Esophagus muscularis mucosa (tissue), 4 donors: ENCODE measurements around the gene KAZN. TPM values are rescaled to one million over a fixed set of nuclear protein-coding genes. Genes with fewer than 3 reads are reported as not detected.
A peak's percentile ranks its signal among the peaks of the same experiment; 100 is the strongest.

ENCODE experiments used
- DNase-seq: peaks from one replicate; pipeline ENCODE4 v3.0.0-alpha.2; 2017; ENCODE audit errors: extremely low spot score
- H3K27ac ChIP-seq, 4 donors: fragments of 200-600 bp; sonication (generic); replicated peaks in 1 of 4; 1 replicate in 3 of 4; 2 replicates in 1 of 4; pipeline ENCODE4 v1.5.1; 2016 to 2019; ENCODE audit warnings: mild to moderate bottlenecking in 1 of 4
- H3K27me3 ChIP-seq, 4 donors: fragments of 200-600 bp; sonication (generic); one replicate each; pipeline versions ENCODE4 v1.5.1 to v1.6.0; 2016 to 2019
- H3K36me3 ChIP-seq, 4 donors: fragments of 200-600 bp; sonication (generic); one replicate each; pipeline ENCODE4 v1.5.1; 2016 to 2019
- H3K4me1 ChIP-seq, 4 donors: fragments of 200-600 bp; sonication (generic); one replicate each; pipeline ENCODE4 v1.5.1; 2016 to 2019
- H3K4me3 ChIP-seq, 4 donors: fragments of 200-600 bp; sonication (generic); 1 replicate in 2 of 4; 2 replicates in 2 of 4; pipeline ENCODE4 v1.5.1; 2016 to 2019; ENCODE audit warnings: mild to moderate bottlenecking in 4 of 4, moderate library complexity in 1 of 4
- H3K9me3 ChIP-seq, 4 donors: fragments of 200-600 bp; sonication (generic); 1 replicate in 3 of 4; 2 replicates in 1 of 4; pipeline ENCODE4 v1.5.1; 2016 to 2019
- CTCF ChIP-seq, 3 experiments: fragments of 200-600 bp in 2 of 3; fragments of 450-650 bp in 1 of 3; sonication (generic) in 2 of 3; IDR thresholded peaks; one replicate each; pipeline ENCODE4 v1.5.1; 2017 to 2019; ENCODE audit warnings: antibody characterized with exemption in 3 of 3, mild to moderate bottlenecking in 2 of 3, moderate library complexity in 1 of 3
- EP300 ChIP-seq: sonication (generic); formaldehyde crosslinking; IDR thresholded peaks from one replicate; pipeline ENCODE4 v1.6.1; 2017; ENCODE audit warnings: antibody characterized with exemption
- POLR2A ChIP-seq: fragments of 450-650 bp; IDR thresholded peaks from one replicate; pipeline ENCODE4 v1.6.1; 2017; ENCODE audit warnings: antibody characterized with exemption, moderate library complexity, mild to moderate bottlenecking, low read depth
- POLR2AphosphoS5 ChIP-seq, 2 donors: sonication (generic); formaldehyde crosslinking; IDR thresholded peaks; one replicate each; pipeline ENCODE4 v1.6.1; 2017; ENCODE audit warnings: antibody characterized with exemption in 2 of 2
- WGBS: methylation state at CpG from one replicate; pipeline ENCODE4 v1.1.5; 2018; 5-methylcytosine and 5-hydroxymethylcytosine counted together
- intact Hi-C: fragments of 100-400 bp; cut with DNase I; formaldehyde crosslinking; loops from one replicate; pipeline ENCODE4 v1.15.1; 2023
- total RNA-seq, 4 donors: library from RNA; depleted of rRNA; stranded (reverse); fragments of >200 nt; gene quantifications; one replicate each; pipeline versions ENCODE4 v1.1.0 to v1.2.1, GENCODE V29; 2016

KAZN gene
- total RNA-seq, 4 donors from 2014 or later, result 9.9 to 14.1 (median 11.9) TPM

GRCh38 chr1:14907416-14907815 is 308.9 kb downstream of the KAZN start:
- H3K27ac ChIP-seq, result no peak overlapping the region
- DNase-seq, result no peak
- intact Hi-C loops, result no loop called here
- H3K4me1 ChIP-seq, result peaks cover 0 to 4% (median 0%) of the 10 kb centered on the region in 4 donors
- no peaks in the 10 kb centered on the region for H3K36me3 ChIP-seq
- TF ChIP-seq EP300 (no peak), POLR2A (no peak), POLR2AphosphoS5 (IDR thresholded peaks at IDR 0.05) (no peak), CTCF (IDR thresholded peaks at IDR 0.05) (no peak)
- H3K4me3 ChIP-seq, result no peak overlapping the region
- H3K27me3 ChIP-seq, result no peaks in the 10 kb centered on the region
- no peaks in the 10 kb centered on the region for H3K9me3 ChIP-seq
- 95% methylated on average over 5 of the region's 5 CpGs for WGBS

- peaks cover 0 to 4% (median 0%) of the 10 kb centered on the region in 4 donors for H3K4me1 ChIP-seq
- no peak for DNase-seq
- H3K27ac ChIP-seq, result no peak overlapping the region
- no peak overlapping the region for H3K4me3 ChIP-seq
- no peaks in the 10 kb centered on the region for H3K9me3 ChIP-seq
- TF ChIP-seq POLR2A (no peak), CTCF (IDR thresholded peaks at IDR 0.05) (no peak), EP300 (no peak), POLR2AphosphoS5 (IDR thresholded peaks at IDR 0.05) (no peak)
- no peaks in the 10 kb centered on the region for H3K27me3 ChIP-seq
- WGBS, result 96% methylated on average over 5 of the region's 5 CpGs
- H3K36me3 ChIP-seq, result no peaks in the 10 kb centered on the region
- intact Hi-C loops, result no loop called here
Observed at GRCh38 chr1:14909273-14909672, 310.8 kb downstream of the KAZN start.

GRCh38 chr1:14909920-14910460 is 311.5 kb downstream of the KAZN start:
- Histone ChIP-seq H3K27ac (no peak overlapping the region), H3K4me1 (peaks cover 0 to 4% (median 0%) of the 10 kb centered on the region in 4 donors), H3K4me3 (no peak overlapping the region), H3K27me3 (no peaks in the 10 kb centered on the region), H3K9me3 (no peaks in the 10 kb centered on the region), H3K36me3 (no peaks in the 10 kb centered on the region)
- TF ChIP-seq CTCF (IDR thresholded peaks at IDR 0.05), result no peak
- TF ChIP-seq POLR2A, result no peak
- TF ChIP-seq EP300, result no peak
- TF ChIP-seq POLR2AphosphoS5 (IDR thresholded peaks at IDR 0.05), result no peak
- 89% methylated on average over 10 of the region's 10 CpGs for WGBS
- no peak for DNase-seq
- intact Hi-C loops, result loop anchor here (10.0 kb wide), 1 partner anchor 135 kb away; no protein-coding TSS in a partner anchor

GRCh38 chr1:14910984-14911721 is 312.7 kb downstream of the KAZN start:
- intact Hi-C loops, result loop anchor here (10.0 kb wide), 1 partner anchor 136 kb away; no protein-coding TSS in a partner anchor
- WGBS, result 78% methylated on average over 6 of the region's 12 CpGs
- H3K4me3 ChIP-seq, result no peak overlapping the region

More at GRCh38 chr1:14910984-14911721, 312.7 kb downstream of the KAZN start:
- H3K9me3 ChIP-seq, result no peaks in the 10 kb centered on the region
- DNase-seq, result no peak
- H3K36me3 ChIP-seq, result no peaks in the 10 kb centered on the region
- TF ChIP-seq POLR2AphosphoS5 (IDR thresholded peaks at IDR 0.05) (no peak), EP300 (no peak), CTCF (IDR thresholded peaks at IDR 0.05) (no peak), POLR2A (no peak)
- peak overlapping the region in 1 of 4 donors; percentile 24 for H3K27ac ChIP-seq
- no peaks in the 10 kb centered on the region for H3K27me3 ChIP-seq
- peaks cover 0 to 4% (median 0%) of the 10 kb centered on the region in 4 donors for H3K4me1 ChIP-seq
